ENCODE data around the gene BAIAP2. TPM values are rescaled to one million over a fixed set of nuclear protein-coding genes. Genes with fewer than 3 reads are reported as not detected.

BAIAP2 gene
- polyA plus RNA-seq, 2 donors, result 91.2 to 107 TPM

DNA sequence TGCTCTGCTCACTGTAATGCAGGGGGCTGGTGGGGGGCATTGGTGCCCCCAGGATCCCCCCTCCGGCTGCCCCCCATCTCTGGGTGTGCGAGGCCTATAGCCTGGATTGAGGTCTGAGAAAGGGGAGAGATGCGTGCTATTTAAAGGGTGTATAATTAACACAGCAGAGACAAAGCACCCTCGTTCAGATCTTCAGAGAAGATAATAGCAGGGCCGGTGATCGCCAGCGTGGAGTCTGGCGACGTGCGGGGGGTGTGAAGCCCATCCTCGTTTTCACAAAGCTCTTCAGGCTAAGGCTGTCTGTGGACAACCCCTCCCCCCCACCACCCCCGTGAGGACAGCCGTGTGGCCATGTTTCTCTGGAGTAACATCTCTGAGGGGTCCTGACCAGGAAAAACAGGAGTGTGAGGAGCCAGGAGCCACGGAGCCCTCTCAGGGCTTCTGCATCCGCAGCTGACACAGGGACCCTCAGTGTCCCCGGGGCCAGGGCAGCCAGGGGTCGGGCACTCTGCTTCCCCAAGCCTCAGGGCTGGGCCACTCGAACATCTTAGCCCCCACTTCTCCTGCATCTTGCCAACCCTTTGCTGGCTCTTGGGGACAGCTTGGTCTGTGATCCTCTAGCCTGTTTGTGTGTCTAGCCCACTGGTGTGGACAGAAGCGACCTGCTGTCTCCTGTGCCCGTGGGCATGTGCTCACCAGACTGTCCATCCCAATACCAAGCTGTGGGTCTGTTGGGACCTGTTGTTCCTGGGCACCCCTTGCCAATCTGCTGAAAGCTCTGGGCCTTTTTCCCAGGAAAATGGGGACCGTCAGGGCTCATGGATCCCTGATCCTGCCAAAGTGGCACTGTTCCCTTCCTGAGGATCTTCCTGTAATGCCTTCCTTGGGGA is 58.9 kb downstream of the BAIAP2 start:
- no peak overlapping the region for H3K4me3 ChIP-seq (ENCODE audit: low read depth in 1 of 2, low read length in 2 of 2)
- no peaks in the 10 kb centered on the region for H3K9me3 ChIP-seq (ENCODE audit: control insufficient read depth in 2 of 2, insufficient read depth in 1 of 2, low read depth in 1 of 2, low read length in 1 of 2)
- peak overlapping the region; percentile 90 to 92 for H3K27ac ChIP-seq (ENCODE audit: low read depth in 2 of 2, low read length in 1 of 2)
- WGBS, 2 donors, result 75% methylated on average over 21 of the region's 21 CpGs
- peaks cover 23 to 81% of the 10 kb centered on the region in 2 donors for H3K4me1 ChIP-seq (ENCODE audit: control insufficient read depth in 2 of 2, insufficient read depth in 2 of 2, low read length in 1 of 2)
- H3K27me3 ChIP-seq (ENCODE audit: control insufficient read depth in 1 of 2, insufficient read depth in 2 of 2, low read length in 2 of 2), result no peaks in the 10 kb centered on the region
- H3K36me3 ChIP-seq (ENCODE audit: control insufficient read depth in 2 of 2, insufficient read depth in 2 of 2, low read length in 1 of 2), result peaks cover 0 to 26% of the 10 kb centered on the region in 2 donors

DNA sequence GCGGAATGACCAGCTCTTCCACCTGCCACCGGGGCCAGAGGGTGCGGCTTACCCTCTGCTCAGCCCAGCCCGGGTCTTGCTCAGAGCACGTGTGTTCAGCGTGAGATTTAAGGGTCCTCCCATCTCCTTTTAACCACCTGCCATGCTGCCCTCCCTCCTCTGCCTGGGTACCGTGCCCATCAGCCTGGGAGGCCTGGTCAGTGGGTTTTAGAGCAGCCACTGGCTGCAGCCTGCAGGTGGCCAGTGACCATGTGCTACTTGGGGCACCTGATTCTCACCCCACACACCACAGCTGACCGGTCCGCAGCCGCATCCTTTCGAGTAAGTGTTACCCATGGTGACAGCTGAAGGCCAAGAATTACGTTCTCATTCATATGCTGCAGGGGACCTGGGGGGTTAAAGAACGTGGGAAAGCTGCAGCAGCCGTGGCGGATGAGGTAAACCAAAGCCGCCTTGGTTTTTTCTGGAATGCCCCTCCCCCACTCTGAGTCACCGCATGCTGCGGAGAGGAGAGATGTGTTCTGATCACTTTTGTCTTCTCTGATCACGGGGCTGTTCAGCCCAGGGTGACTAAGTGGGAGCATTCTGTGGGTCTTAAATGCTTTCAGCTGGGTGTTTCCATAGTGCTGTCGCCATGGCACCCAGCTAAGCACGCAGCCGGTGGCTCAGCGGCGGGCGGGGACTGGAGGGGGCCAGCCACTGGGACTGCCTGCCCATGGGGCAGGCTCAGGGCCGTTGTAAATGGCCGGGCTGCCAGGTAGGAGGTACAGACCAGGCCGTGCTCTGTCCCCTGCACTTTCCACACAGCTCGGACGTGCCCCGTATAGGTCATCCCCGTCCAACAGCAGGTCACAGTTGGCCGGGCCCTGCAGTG is 59.8 kb downstream of the BAIAP2 start:
- Histone ChIP-seq H3K4me3 (ENCODE audit: low read depth in 1 of 2, low read length in 2 of 2) (no peak overlapping the region), H3K36me3 (ENCODE audit: control insufficient read depth in 2 of 2, insufficient read depth in 2 of 2, low read length in 1 of 2) (peaks cover 0 to 26% of the 10 kb centered on the region in 2 donors), H3K4me1 (ENCODE audit: control insufficient read depth in 2 of 2, insufficient read depth in 2 of 2, low read length in 1 of 2) (peaks cover 21 to 73% of the 10 kb centered on the region in 2 donors), H3K9me3 (ENCODE audit: control insufficient read depth in 2 of 2, insufficient read depth in 1 of 2, low read depth in 1 of 2, low read length in 1 of 2) (no peaks in the 10 kb centered on the region), H3K27me3 (ENCODE audit: control insufficient read depth in 1 of 2, insufficient read depth in 2 of 2, low read length in 2 of 2) (no peaks in the 10 kb centered on the region), H3K27ac (ENCODE audit: low read depth in 2 of 2, low read length in 1 of 2) (peak overlapping the region; percentile 92 to 95)
- 26 to 27% methylated on average over 33 of the region's 33 CpGs for WGBS, 2 donors

DNA sequence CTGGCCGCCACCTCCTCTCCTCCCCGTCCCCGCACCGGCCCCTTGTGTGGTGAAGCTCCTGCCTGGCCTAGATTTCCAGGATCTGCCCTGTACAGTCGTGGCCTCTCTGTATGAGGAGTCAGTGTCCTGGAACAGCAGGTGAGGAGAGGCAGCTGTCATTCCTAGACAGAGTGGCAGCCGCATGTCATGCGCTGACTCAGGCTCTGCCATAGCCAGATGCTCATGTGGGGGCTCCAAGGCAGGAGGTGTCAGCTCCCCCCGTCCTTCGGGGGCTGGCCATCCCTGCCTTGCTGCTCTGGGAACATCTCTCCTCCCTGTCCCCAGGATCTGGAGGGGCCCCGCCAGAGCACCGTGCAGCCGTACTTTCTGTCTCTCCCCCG is 60.4 kb downstream of the BAIAP2 start:
- Histone ChIP-seq H3K27me3 (ENCODE audit: control insufficient read depth in 1 of 2, insufficient read depth in 2 of 2, low read length in 2 of 2) (no peaks in the 10 kb centered on the region), H3K4me1 (ENCODE audit: control insufficient read depth in 2 of 2, insufficient read depth in 2 of 2, low read length in 1 of 2) (peaks cover 20 to 67% of the 10 kb centered on the region in 2 donors), H3K9me3 (ENCODE audit: control insufficient read depth in 2 of 2, insufficient read depth in 1 of 2, low read depth in 1 of 2, low read length in 1 of 2) (no peaks in the 10 kb centered on the region), H3K27ac (ENCODE audit: low read depth in 2 of 2, low read length in 1 of 2) (peak overlapping the region; percentile 92 to 95), H3K4me3 (ENCODE audit: low read depth in 1 of 2, low read length in 2 of 2) (no peak overlapping the region), H3K36me3 (ENCODE audit: control insufficient read depth in 2 of 2, insufficient read depth in 2 of 2, low read length in 1 of 2) (peaks cover 0 to 24% of the 10 kb centered on the region in 2 donors)
- WGBS, 2 donors, result 49 to 51% methylated on average over 13 of the region's 13 CpGs

DNA sequence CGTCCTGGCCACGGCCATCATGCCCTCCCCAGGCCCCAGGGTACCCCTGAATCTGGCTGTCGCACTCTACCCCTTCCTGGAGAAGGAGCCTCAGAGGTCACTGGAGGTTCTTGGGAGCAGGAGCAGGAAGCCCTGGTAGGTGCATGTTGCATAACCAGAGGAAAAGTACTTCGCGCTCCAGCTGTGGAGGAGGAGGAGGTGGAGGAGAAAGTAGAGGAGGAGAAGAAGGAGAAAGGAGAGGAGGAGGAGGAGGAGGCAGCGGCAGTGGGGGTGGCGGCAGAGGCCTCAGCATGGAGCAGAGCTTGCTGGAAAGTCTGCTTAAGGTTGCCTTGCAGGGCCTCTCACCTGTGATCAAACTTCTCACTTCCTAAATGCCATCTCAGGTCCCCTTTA is 61.8 kb downstream of the BAIAP2 start:
- Histone ChIP-seq H3K36me3 (ENCODE audit: control insufficient read depth in 2 of 2, insufficient read depth in 2 of 2, low read length in 1 of 2) (peaks cover 0 to 29% of the 10 kb centered on the region in 2 donors), H3K4me3 (ENCODE audit: low read depth in 1 of 2, low read length in 2 of 2) (no peak overlapping the region), H3K4me1 (ENCODE audit: control insufficient read depth in 2 of 2, insufficient read depth in 2 of 2, low read length in 1 of 2) (peaks cover 17 to 57% of the 10 kb centered on the region in 2 donors), H3K27me3 (ENCODE audit: control insufficient read depth in 1 of 2, insufficient read depth in 2 of 2, low read length in 2 of 2) (no peaks in the 10 kb centered on the region), H3K27ac (ENCODE audit: low read depth in 2 of 2, low read length in 1 of 2) (peak overlapping the region; percentile 85 to 92), H3K9me3 (ENCODE audit: control insufficient read depth in 2 of 2, insufficient read depth in 1 of 2, low read depth in 1 of 2, low read length in 1 of 2) (peaks cover 0 to 2% of the 10 kb centered on the region in 2 donors)
- WGBS, 2 donors, result 66 to 70% methylated on average over 7 of the region's 7 CpGs

DNA sequence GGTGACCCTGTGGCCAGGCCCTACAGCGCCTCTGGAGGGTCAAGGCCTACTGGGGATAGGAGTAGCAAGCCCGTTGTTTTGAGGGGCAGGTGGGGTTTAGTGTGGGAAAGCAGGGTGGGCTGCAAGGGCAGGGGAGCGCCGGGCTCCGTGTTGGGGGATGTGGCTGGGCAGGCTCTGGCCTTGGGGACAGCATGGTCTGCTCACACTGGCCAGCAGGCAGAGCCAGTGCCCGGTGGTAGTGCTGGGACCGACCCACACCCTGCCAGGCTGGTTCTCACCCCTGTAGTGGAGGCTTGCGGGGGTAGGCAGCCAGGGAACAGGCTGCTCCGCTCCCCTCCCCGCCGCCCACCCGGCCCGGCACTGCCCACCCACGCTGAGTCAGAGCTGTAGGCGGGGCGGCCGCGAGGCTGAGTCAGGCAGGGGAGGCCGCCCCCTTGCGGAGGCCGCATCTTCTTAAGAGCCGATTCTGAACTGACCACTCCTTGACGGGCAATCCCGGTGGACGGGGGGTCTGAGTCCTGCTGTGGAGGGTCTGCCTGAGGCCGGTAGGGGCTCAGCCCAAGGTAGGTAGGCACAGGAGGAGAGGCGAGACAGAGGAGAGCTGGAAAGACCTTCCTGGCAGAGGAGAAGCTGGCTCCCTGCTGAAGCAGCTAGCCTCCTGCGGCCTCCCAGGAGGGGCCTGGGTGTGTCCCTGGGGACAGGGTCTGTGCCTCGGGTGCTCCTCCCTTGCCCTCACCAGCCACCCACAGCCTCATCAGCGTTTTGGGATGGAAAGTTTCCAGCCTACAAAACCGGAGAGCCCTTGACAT is 62.4 kb downstream of the BAIAP2 start:
- Histone ChIP-seq H3K27ac (ENCODE audit: low read depth in 2 of 2, low read length in 1 of 2) (peak overlapping the region; percentile 85 to 92), H3K27me3 (ENCODE audit: control insufficient read depth in 1 of 2, insufficient read depth in 2 of 2, low read length in 2 of 2) (no peaks in the 10 kb centered on the region), H3K36me3 (ENCODE audit: control insufficient read depth in 2 of 2, insufficient read depth in 2 of 2, low read length in 1 of 2) (peaks cover 0 to 32% of the 10 kb centered on the region in 2 donors), H3K4me3 (ENCODE audit: low read depth in 1 of 2, low read length in 2 of 2) (peak overlapping the region in 1 of 2 donors; percentile 7), H3K9me3 (ENCODE audit: control insufficient read depth in 2 of 2, insufficient read depth in 1 of 2, low read depth in 1 of 2, low read length in 1 of 2) (peaks cover 0 to 2% of the 10 kb centered on the region in 2 donors), H3K4me1 (ENCODE audit: control insufficient read depth in 2 of 2, insufficient read depth in 2 of 2, low read length in 1 of 2) (peaks cover 12 to 52% of the 10 kb centered on the region in 2 donors)
- WGBS, 2 donors, result 15 to 18% methylated on average over 31 of the region's 31 CpGs

DNA sequence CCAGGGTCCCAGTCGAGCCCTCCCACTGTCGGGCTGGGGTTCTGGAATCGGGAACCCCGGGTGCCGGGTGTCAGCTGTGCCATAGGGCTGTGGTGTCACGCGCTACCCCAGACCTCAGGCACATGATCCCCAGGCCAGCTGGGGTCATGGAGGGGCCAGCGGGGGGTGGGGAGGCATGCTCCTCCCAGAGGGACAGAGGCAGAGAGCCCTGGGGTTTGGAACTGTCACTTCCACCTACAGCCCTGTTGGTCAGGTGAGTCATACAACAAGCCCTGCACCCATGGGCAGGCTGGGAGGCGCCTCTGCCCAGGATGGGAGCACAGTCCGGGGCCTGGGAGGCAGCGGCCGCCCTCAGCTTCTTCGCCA is 63.0 kb downstream of the BAIAP2 start:
- Histone ChIP-seq H3K27ac (ENCODE audit: low read depth in 2 of 2, low read length in 1 of 2) (peak overlapping the region; percentile 85 to 92), H3K9me3 (ENCODE audit: control insufficient read depth in 2 of 2, insufficient read depth in 1 of 2, low read depth in 1 of 2, low read length in 1 of 2) (peaks cover 0 to 2% of the 10 kb centered on the region in 2 donors), H3K4me1 (ENCODE audit: control insufficient read depth in 2 of 2, insufficient read depth in 2 of 2, low read length in 1 of 2) (peaks cover 12 to 46% of the 10 kb centered on the region in 2 donors), H3K4me3 (ENCODE audit: low read depth in 1 of 2, low read length in 2 of 2) (no peak overlapping the region), H3K27me3 (ENCODE audit: control insufficient read depth in 1 of 2, insufficient read depth in 2 of 2, low read length in 2 of 2) (no peaks in the 10 kb centered on the region), H3K36me3 (ENCODE audit: control insufficient read depth in 2 of 2, insufficient read depth in 2 of 2, low read length in 1 of 2) (peaks cover 0 to 33% of the 10 kb centered on the region in 2 donors)
- 60 to 61% methylated on average over 12 to 13 of the region's 13 CpGs for WGBS, 2 donors

DNA sequence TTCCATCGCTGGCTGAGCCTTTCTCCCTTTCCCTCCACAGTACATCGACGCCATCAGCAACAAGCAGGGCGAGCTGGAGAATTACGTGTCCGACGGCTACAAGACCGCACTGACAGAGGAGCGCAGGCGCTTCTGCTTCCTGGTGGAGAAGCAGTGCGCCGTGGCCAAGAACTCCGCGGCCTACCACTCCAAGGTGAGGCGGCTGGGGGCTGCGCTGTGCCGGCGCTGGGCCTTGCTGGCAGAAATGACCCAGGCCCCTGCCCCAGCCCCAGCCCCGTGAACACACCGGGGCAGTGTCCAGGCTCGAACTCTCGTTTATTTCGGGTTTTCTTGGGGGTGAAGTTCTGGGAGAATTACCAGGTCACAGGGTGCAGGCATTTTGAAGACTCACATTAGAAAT is 64.9 kb downstream of the BAIAP2 start:
- H3K4me1 ChIP-seq (ENCODE audit: control insufficient read depth in 2 of 2, insufficient read depth in 2 of 2, low read length in 1 of 2), result peaks cover 12 to 29% of the 10 kb centered on the region in 2 donors
- H3K27ac ChIP-seq (ENCODE audit: low read depth in 2 of 2, low read length in 1 of 2), result no peak overlapping the region
- peaks cover 0 to 2% of the 10 kb centered on the region in 2 donors for H3K9me3 ChIP-seq (ENCODE audit: control insufficient read depth in 2 of 2, insufficient read depth in 1 of 2, low read depth in 1 of 2, low read length in 1 of 2)
- H3K4me3 ChIP-seq (ENCODE audit: low read depth in 1 of 2, low read length in 2 of 2), result no peak overlapping the region
- H3K36me3 ChIP-seq (ENCODE audit: control insufficient read depth in 2 of 2, insufficient read depth in 2 of 2, low read length in 1 of 2), result peaks cover 5 to 51% of the 10 kb centered on the region in 2 donors
- no peaks in the 10 kb centered on the region for H3K27me3 ChIP-seq (ENCODE audit: control insufficient read depth in 1 of 2, insufficient read depth in 2 of 2, low read length in 2 of 2)
- WGBS, 2 donors, result 95 to 96% methylated on average over 23 of the region's 23 CpGs

DNA sequence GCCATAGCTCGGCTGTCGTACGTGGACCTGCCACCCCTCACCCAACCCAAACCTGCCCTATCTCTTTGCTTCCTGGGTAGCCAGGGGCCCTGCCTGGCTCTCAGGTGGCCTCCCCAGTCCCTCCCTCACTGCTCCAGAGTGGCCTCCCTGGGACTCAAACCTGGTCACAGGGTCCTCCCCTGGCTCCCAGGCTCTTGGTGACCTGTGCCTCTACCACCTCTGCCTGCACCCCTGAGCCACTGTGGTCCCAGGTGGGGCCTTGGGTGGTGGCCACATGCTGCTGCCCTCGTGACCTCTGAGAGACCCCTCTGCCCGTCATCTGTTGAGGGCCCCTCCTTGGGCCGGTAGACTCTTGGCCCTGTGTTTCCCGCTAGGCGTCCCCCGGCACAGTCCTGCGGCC is 65.7 kb downstream of the BAIAP2 start:
- Histone ChIP-seq H3K27ac (ENCODE audit: low read depth in 2 of 2, low read length in 1 of 2) (no peak overlapping the region), H3K4me3 (ENCODE audit: low read depth in 1 of 2, low read length in 2 of 2) (no peak overlapping the region), H3K27me3 (ENCODE audit: control insufficient read depth in 1 of 2, insufficient read depth in 2 of 2, low read length in 2 of 2) (no peaks in the 10 kb centered on the region), H3K9me3 (ENCODE audit: control insufficient read depth in 2 of 2, insufficient read depth in 1 of 2, low read depth in 1 of 2, low read length in 1 of 2) (peaks cover 0 to 2% of the 10 kb centered on the region in 2 donors), H3K4me1 (ENCODE audit: control insufficient read depth in 2 of 2, insufficient read depth in 2 of 2, low read length in 1 of 2) (peaks cover 6 to 21% of the 10 kb centered on the region in 2 donors), H3K36me3 (ENCODE audit: control insufficient read depth in 2 of 2, insufficient read depth in 2 of 2, low read length in 1 of 2) (peaks cover 6 to 58% of the 10 kb centered on the region in 2 donors)
- 89 to 93% methylated on average over 10 of the region's 10 CpGs for WGBS, 2 donors

All from esophagus (tissue), 2 donors.